K562 (cell line): Measurements from ENCODE around the gene SERBP1. TPM values are rescaled to one million over a fixed set of nuclear protein-coding genes. Genes with fewer than 3 reads are reported as not detected.
A peak's percentile ranks its signal among the peaks of the same experiment; 100 is the strongest.

Experiments
- ETV6 ChIP-seq, 3 experiments: fragments of 150-350 bp in 1 of 3; sonication (generic) in 1 of 3; formaldehyde crosslinking in 1 of 3; IDR thresholded peaks; 2 replicates each; pipeline versions ENCODE4 v1.6.1 to v1.8.0; 2014 to 2022; ENCODE audit warnings: borderline replicate concordance in 2 of 3, low read depth in 2 of 3, antibody characterized with exemption in 1 of 3, low read length in 1 of 3, mild to moderate bottlenecking in 1 of 3, missing genetic modification reagents in 1 of 3
- MAZ ChIP-seq, 2 experiments: fragments of 450-650 bp in 1 of 2; sonication (generic) in 1 of 2; formaldehyde crosslinking; IDR thresholded peaks in 1 of 2; conservative IDR thresholded peaks in 1 of 2; 2 replicates each; pipeline versions ENCODE4 v1.4.0 to v1.5.0; 2020; ENCODE audit warnings: mild to moderate bottlenecking in 1 of 2, missing genetic modification reagents in 1 of 2
- NFIC ChIP-seq: fragments of 450-650 bp; IDR thresholded peaks from 2 replicates; pipeline ENCODE4 v1.6.1; 2017; ENCODE audit warnings: mild to moderate bottlenecking, inconsistent platforms
- PHF8 ChIP-seq: fragments of 200-600 bp; sonication (generic); IDR thresholded peaks from 2 replicates; pipeline ENCODE4 v1.6.1; 2012; ENCODE audit warnings: mixed run types, mild to moderate bottlenecking, inconsistent platforms, low read length, moderate library complexity, borderline replicate concordance
- RB1 ChIP-seq: fragments of 450-650 bp; IDR thresholded peaks from 2 replicates; pipeline ENCODE4 v1.6.1; 2017; ENCODE audit warnings: low read depth, mild to moderate bottlenecking
- SAFB ChIP-seq: fragments of 200-400 bp; formaldehyde crosslinking; IDR thresholded peaks from 2 replicates; pipeline ENCODE4 v1.6.1; 2017; ENCODE audit warnings: low read depth, low read length, borderline replicate concordance
- TRIM28 ChIP-seq: fragments of 450-650 bp; IDR thresholded peaks from 2 replicates; pipeline ENCODE4 v1.6.1; 2017
- ZBTB1 ChIP-seq: sonication (generic); formaldehyde crosslinking; IDR thresholded peaks from 2 replicates; pipeline ENCODE4 v1.8.1; 2023; ENCODE audit warnings: missing genetic modification reagents, low read depth, mild to moderate bottlenecking, borderline replicate concordance
- ZBTB49 ChIP-seq: sonication (generic); formaldehyde crosslinking; IDR thresholded peaks from 2 replicates; pipeline ENCODE4 v1.8.0; 2022; ENCODE audit warnings: missing genetic modification reagents, mild to moderate bottlenecking, borderline replicate concordance
- ZNF274 ChIP-seq: IDR thresholded peaks from 2 replicates; pipeline ENCODE4 v1.6.1; 2011; ENCODE audit warnings: low read depth, mild to moderate bottlenecking, low read length, moderate library complexity, borderline replicate concordance
- polyA plus RNA-seq, 8 experiments: library from polyadenylated mRNA; depleted of rRNA in 4 of 8; stranded (reverse) in 5 of 8; unstranded in 3 of 8; fragments of >200 nt; fragmentation: Nextera tagmentation in 2 of 8; fragmentation: Illumina TruSeq in 1 of 8; extraction: Ambion mirVana in 2 of 8; extraction: Trizol in 1 of 8; gene quantifications; 2 replicates each; pipeline versions ENCODE4 v1.2.1 to v1.2.3, GENCODE V29; 2011 to 2014; ENCODE audit warnings: inconsistent platforms in 1 of 8, missing spikeins in 1 of 8
- total RNA-seq, 7 experiments: library from RNA; depleted of rRNA in 6 of 7; stranded (reverse); fragments of >200 nt in 6 of 7; fragmentation: Illumina TruSeq in 2 of 7; extraction: Trizol in 2 of 7; gene quantifications; 2 replicates each; pipeline versions ENCODE4 v1.2.1 to v1.2.3, GENCODE V29; 2011 to 2021; ENCODE audit warnings: low replicate concordance in 1 of 7
- TF ChIP-seq, protein P1 (sequence below): fragments of 450-650 bp; IDR thresholded peaks from 2 replicates; pipeline ENCODE4 v1.6.1; 2016; ENCODE audit warnings: mild to moderate bottlenecking, moderate library complexity

Gene SERBP1
- total and polyA plus RNA-seq, 9 of the 15 experiments (the other 6 are each of a cell fraction or from before 2014, with no cell fraction given) = 79.9 to 761 (median 464) TPM

GRCh38 chr1:67429528-67430357 is 459 bp downstream of the SERBP1 start (continued):
- TF ChIP-seq, protein P1, sequence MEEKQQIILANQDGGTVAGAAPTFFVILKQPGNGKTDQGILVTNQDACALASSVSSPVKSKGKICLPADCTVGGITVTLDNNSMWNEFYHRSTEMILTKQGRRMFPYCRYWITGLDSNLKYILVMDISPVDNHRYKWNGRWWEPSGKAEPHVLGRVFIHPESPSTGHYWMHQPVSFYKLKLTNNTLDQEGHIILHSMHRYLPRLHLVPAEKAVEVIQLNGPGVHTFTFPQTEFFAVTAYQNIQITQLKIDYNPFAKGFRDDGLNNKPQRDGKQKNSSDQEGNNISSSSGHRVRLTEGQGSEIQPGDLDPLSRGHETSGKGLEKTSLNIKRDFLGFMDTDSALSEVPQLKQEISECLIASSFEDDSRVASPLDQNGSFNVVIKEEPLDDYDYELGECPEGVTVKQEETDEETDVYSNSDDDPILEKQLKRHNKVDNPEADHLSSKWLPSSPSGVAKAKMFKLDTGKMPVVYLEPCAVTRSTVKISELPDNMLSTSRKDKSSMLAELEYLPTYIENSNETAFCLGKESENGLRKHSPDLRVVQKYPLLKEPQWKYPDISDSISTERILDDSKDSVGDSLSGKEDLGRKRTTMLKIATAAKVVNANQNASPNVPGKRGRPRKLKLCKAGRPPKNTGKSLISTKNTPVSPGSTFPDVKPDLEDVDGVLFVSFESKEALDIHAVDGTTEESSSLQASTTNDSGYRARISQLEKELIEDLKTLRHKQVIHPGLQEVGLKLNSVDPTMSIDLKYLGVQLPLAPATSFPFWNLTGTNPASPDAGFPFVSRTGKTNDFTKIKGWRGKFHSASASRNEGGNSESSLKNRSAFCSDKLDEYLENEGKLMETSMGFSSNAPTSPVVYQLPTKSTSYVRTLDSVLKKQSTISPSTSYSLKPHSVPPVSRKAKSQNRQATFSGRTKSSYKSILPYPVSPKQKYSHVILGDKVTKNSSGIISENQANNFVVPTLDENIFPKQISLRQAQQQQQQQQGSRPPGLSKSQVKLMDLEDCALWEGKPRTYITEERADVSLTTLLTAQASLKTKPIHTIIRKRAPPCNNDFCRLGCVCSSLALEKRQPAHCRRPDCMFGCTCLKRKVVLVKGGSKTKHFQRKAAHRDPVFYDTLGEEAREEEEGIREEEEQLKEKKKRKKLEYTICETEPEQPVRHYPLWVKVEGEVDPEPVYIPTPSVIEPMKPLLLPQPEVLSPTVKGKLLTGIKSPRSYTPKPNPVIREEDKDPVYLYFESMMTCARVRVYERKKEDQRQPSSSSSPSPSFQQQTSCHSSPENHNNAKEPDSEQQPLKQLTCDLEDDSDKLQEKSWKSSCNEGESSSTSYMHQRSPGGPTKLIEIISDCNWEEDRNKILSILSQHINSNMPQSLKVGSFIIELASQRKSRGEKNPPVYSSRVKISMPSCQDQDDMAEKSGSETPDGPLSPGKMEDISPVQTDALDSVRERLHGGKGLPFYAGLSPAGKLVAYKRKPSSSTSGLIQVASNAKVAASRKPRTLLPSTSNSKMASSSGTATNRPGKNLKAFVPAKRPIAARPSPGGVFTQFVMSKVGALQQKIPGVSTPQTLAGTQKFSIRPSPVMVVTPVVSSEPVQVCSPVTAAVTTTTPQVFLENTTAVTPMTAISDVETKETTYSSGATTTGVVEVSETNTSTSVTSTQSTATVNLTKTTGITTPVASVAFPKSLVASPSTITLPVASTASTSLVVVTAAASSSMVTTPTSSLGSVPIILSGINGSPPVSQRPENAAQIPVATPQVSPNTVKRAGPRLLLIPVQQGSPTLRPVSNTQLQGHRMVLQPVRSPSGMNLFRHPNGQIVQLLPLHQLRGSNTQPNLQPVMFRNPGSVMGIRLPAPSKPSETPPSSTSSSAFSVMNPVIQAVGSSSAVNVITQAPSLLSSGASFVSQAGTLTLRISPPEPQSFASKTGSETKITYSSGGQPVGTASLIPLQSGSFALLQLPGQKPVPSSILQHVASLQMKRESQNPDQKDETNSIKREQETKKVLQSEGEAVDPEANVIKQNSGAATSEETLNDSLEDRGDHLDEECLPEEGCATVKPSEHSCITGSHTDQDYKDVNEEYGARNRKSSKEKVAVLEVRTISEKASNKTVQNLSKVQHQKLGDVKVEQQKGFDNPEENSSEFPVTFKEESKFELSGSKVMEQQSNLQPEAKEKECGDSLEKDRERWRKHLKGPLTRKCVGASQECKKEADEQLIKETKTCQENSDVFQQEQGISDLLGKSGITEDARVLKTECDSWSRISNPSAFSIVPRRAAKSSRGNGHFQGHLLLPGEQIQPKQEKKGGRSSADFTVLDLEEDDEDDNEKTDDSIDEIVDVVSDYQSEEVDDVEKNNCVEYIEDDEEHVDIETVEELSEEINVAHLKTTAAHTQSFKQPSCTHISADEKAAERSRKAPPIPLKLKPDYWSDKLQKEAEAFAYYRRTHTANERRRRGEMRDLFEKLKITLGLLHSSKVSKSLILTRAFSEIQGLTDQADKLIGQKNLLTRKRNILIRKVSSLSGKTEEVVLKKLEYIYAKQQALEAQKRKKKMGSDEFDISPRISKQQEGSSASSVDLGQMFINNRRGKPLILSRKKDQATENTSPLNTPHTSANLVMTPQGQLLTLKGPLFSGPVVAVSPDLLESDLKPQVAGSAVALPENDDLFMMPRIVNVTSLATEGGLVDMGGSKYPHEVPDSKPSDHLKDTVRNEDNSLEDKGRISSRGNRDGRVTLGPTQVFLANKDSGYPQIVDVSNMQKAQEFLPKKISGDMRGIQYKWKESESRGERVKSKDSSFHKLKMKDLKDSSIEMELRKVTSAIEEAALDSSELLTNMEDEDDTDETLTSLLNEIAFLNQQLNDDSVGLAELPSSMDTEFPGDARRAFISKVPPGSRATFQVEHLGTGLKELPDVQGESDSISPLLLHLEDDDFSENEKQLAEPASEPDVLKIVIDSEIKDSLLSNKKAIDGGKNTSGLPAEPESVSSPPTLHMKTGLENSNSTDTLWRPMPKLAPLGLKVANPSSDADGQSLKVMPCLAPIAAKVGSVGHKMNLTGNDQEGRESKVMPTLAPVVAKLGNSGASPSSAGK = peak; percentile 38
- TF ChIP-seq RB1 (peak; percentile 43), NFIC (peak; percentile 33; the same call in 1 of the 2 replicates), PHF8 (peak; percentile 31; the same call in 1 of the 2 replicates), MAZ (CRISPR knock-in tag; conservative IDR thresholded peaks at IDR 0.05 in 1 of 2, IDR thresholded peaks at IDR 0.05 in 1 of 2) (peak in 1 of 2 experiments; percentile 15; a peak in 2 of 4 replicates), ETV6 (IDR thresholded peaks at IDR 0.05; ENCODE audit: borderline replicate concordance in 1 of 2, low read depth in 2 of 2, low read length in 1 of 2) (no peak), ETV6 (CRISPR knock-in tag; IDR thresholded peaks at IDR 0.05; ENCODE audit: borderline replicate concordance) (peak; percentile 62; the same call in 1 of the 2 replicates), SAFB (0 out of 2 replicates have a peak, but pooled peaks have one; percentile 9), TRIM28 (0 out of 2 replicates have a peak, but pooled peaks have one; percentile 18), ZBTB1 (0 out of 2 replicates have a peak, but pooled peaks have one; percentile 64), ZNF274 (no peak), ZBTB49 (CRISPR knock-in tag) (0 out of 2 replicates have a peak, but pooled peaks have one; percentile 31)
